HG03457 (cell line): ENCODE measurements around the gene SCAND1.
"Not testable (repeated sequence)": the region's sequence is repeated elsewhere in the genome, so short reads cannot be mapped to it uniquely, and the experiment has no call there.

Experiments
- ATAC-seq: cut with Tn5 transposase; IDR thresholded peaks from one replicate; pipeline ENCODE4 v1.9.1; 2021; ENCODE audit warnings: moderate number of reproducible peaks; ENCODE audit not compliant: unreplicated experiment

Gene SCAND1

GRCh38 chr20:35954200-35954906, at the start of gene SCAND1:
Gene SCAND1, minus strand, starts transcription at chr20:35954502. Its CDS starts 218 bp downstream, at chr20:35954284.
- peak; percentile 78 for ATAC-seq

GRCh38 chr20:36004045-36004444, 49.7 kb upstream of the SCAND1 start:
- no peak for ATAC-seq

GRCh38 chr20:36002855-36003254, 48.6 kb upstream of the SCAND1 start:
- ATAC-seq = no peak

- not testable (repeated sequence) for ATAC-seq
These were observed 47.0 kb upstream of the SCAND1 start for GRCh38 chr20:36001331-36001730.

- not testable (repeated sequence) for ATAC-seq
These were observed 42.2 kb upstream of the SCAND1 start for GRCh38 chr20:35996492-35996891.

- ATAC-seq = no peak
These were observed 40.7 kb upstream of the SCAND1 start for GRCh38 chr20:35994994-35995453.

GRCh38 chr20:35992713-35993335, 38.5 kb upstream of the SCAND1 start:
- no peak for ATAC-seq

GRCh38 chr20:35991142-35991771, 37.0 kb upstream of the SCAND1 start:
- no peak for ATAC-seq

- no peak for ATAC-seq
These were observed 34.7 kb upstream of the SCAND1 start for GRCh38 chr20:35988910-35989463.

GRCh38 chr20:35985806-35986205, 31.5 kb upstream of the SCAND1 start:
- ATAC-seq = no peak

- ATAC-seq = no peak
These were observed 30.1 kb upstream of the SCAND1 start for GRCh38 chr20:35984382-35984781.

- no peak for ATAC-seq
These were observed 27.7 kb upstream of the SCAND1 start for GRCh38 chr20:35981969-35982368.

- ATAC-seq = no peak
These were observed 25.2 kb upstream of the SCAND1 start for GRCh38 chr20:35979544-35979943.

- no peak for ATAC-seq
These were observed 23.8 kb upstream of the SCAND1 start for GRCh38 chr20:35978041-35978513.

- no peak for ATAC-seq
These were observed 21.5 kb upstream of the SCAND1 start for GRCh38 chr20:35975576-35976373.

- no peak for ATAC-seq
These were observed 20.0 kb upstream of the SCAND1 start for GRCh38 chr20:35974256-35974655.

GRCh38 chr20:35972462-35972861, 18.2 kb upstream of the SCAND1 start:
- ATAC-seq = no peak

- ATAC-seq = no peak
These were observed 17.7 kb upstream of the SCAND1 start for GRCh38 chr20:35971981-35972380.

- no peak for ATAC-seq
These were observed 14.6 kb upstream of the SCAND1 start for GRCh38 chr20:35968930-35969329.

- ATAC-seq = no peak
These were observed 13.8 kb upstream of the SCAND1 start, which contains the start of gene CNBD2 for GRCh38 chr20:35967979-35968640. Gene CNBD2, plus strand, starts transcription at chr20:35968590. Its CDS starts 173 bp downstream, at chr20:35968763.
